ENCODE data around the gene MAGEB17.

Gene MAGEB17

GRCh38 chrX:16141422-16142245, 25.6 kb upstream of the MAGEB17 start:
- Histone ChIP-seq H3K27me3 (ENCODE audit: control insufficient read depth, low read length) (no peaks in the 10 kb centered on the region), H3K4me3 (ENCODE audit: low read length) (no peak overlapping the region), H3K9me3 (ENCODE audit: control insufficient read depth, insufficient read depth, low read length) (no peaks in the 10 kb centered on the region), H3K27ac (ENCODE audit: low read depth, low read length) (no peak overlapping the region), H3K4me1 (ENCODE audit: control insufficient read depth, low read length) (peaks cover 13% of the 10 kb centered on the region), H4K20me1 (ENCODE audit: control insufficient read depth, insufficient read depth, low read depth, low read length) (no peaks in the 10 kb centered on the region), H3K36me3 (ENCODE audit: control insufficient read depth, low read length) (no peaks in the 10 kb centered on the region), H3K9me2 (replicated peaks; ENCODE audit: control insufficient read depth, low read length) (no peaks in the 10 kb centered on the region), H3F3A (ENCODE audit: control insufficient read depth, insufficient read depth) (no peaks in the 10 kb centered on the region), H3K4me2 (ENCODE audit: low read length) (no peak overlapping the region), H3K79me2 (ENCODE audit: control insufficient read depth, low read length) (no peaks in the 10 kb centered on the region)
- TF ChIP-seq CTCF (IDR thresholded peaks at IDR 0.05; ENCODE audit: low read depth, low read length, poor library complexity, severe bottlenecking), result no peak
- TF ChIP-seq EZH2phosphoT487 (IDR thresholded peaks at IDR 0.05; ENCODE audit: borderline replicate concordance, low read length), result no peak

- Histone ChIP-seq H3K9me2 (replicated peaks; ENCODE audit: control insufficient read depth, low read length) (no peaks in the 10 kb centered on the region), H3K27ac (ENCODE audit: low read depth, low read length) (no peak overlapping the region), H3K4me3 (ENCODE audit: low read length) (no peak overlapping the region), H3F3A (ENCODE audit: control insufficient read depth, insufficient read depth) (no peaks in the 10 kb centered on the region), H4K20me1 (ENCODE audit: control insufficient read depth, insufficient read depth, low read depth, low read length) (no peaks in the 10 kb centered on the region), H3K9me3 (ENCODE audit: control insufficient read depth, insufficient read depth, low read length) (no peaks in the 10 kb centered on the region), H3K79me2 (ENCODE audit: control insufficient read depth, low read length) (no peaks in the 10 kb centered on the region), H3K27me3 (ENCODE audit: control insufficient read depth, low read length) (no peaks in the 10 kb centered on the region), H3K36me3 (ENCODE audit: control insufficient read depth, low read length) (no peaks in the 10 kb centered on the region), H3K4me1 (ENCODE audit: control insufficient read depth, low read length) (peaks cover 9% of the 10 kb centered on the region), H3K4me2 (ENCODE audit: low read length) (no peak overlapping the region)
- TF ChIP-seq CTCF (IDR thresholded peaks at IDR 0.05; ENCODE audit: low read depth, low read length, poor library complexity, severe bottlenecking), result no peak
- TF ChIP-seq EZH2phosphoT487 (IDR thresholded peaks at IDR 0.05; ENCODE audit: borderline replicate concordance, low read length), result no peak
Measured at GRCh38 chrX:16142246-16142558, 25.1 kb upstream of the MAGEB17 start.

- Histone ChIP-seq H3K27me3 (ENCODE audit: control insufficient read depth, low read length) (no peaks in the 10 kb centered on the region), H3K9me3 (ENCODE audit: control insufficient read depth, insufficient read depth, low read length) (no peaks in the 10 kb centered on the region), H3K9me2 (replicated peaks; ENCODE audit: control insufficient read depth, low read length) (no peaks in the 10 kb centered on the region), H3K36me3 (ENCODE audit: control insufficient read depth, low read length) (no peaks in the 10 kb centered on the region), H3K27ac (ENCODE audit: low read depth, low read length) (no peak overlapping the region), H3K4me1 (ENCODE audit: control insufficient read depth, low read length) (no peaks in the 10 kb centered on the region), H3K4me2 (ENCODE audit: low read length) (no peak overlapping the region), H4K20me1 (ENCODE audit: control insufficient read depth, insufficient read depth, low read depth, low read length) (no peaks in the 10 kb centered on the region), H3K79me2 (ENCODE audit: control insufficient read depth, low read length) (no peaks in the 10 kb centered on the region), H3F3A (ENCODE audit: control insufficient read depth, insufficient read depth) (no peaks in the 10 kb centered on the region), H3K4me3 (ENCODE audit: low read length) (no peak overlapping the region)
- TF ChIP-seq EZH2phosphoT487 (IDR thresholded peaks at IDR 0.05; ENCODE audit: borderline replicate concordance, low read length), result no peak
- TF ChIP-seq CTCF (IDR thresholded peaks at IDR 0.05; ENCODE audit: low read depth, low read length, poor library complexity, severe bottlenecking), result no peak
Measured at GRCh38 chrX:16143968-16144367, 23.3 kb upstream of the MAGEB17 start.
